GM12891 (cell line): Measurements from ENCODE around the gene CTSD.

Experiments
- PAX5 ChIP-seq: IDR thresholded peaks from 2 replicates; pipeline ENCODE4 v1.6.1; 2011; ENCODE audit warnings: low read length, moderate library complexity, mild to moderate bottlenecking; ENCODE audit not compliant: insufficient read depth, severe bottlenecking
- POLR2A ChIP-seq: IDR thresholded peaks from 2 replicates; pipeline ENCODE4 v1.6.1; 2011; ENCODE audit warnings: low read depth, low read length, control low read depth
- POU2F2 ChIP-seq: IDR thresholded peaks from 2 replicates; pipeline ENCODE4 v1.6.1; 2011; ENCODE audit warnings: low read depth, mild to moderate bottlenecking, control low read depth, low read length, moderate library complexity
- SPI1 ChIP-seq: IDR thresholded peaks from 2 replicates; pipeline ENCODE4 v1.6.1; 2011; ENCODE audit warnings: low read depth, low read length, control low read depth
- TAF1 ChIP-seq: IDR thresholded peaks from 2 replicates; pipeline ENCODE4 v1.6.1; 2011; ENCODE audit warnings: low read depth, low read length, control low read depth

DNA sequence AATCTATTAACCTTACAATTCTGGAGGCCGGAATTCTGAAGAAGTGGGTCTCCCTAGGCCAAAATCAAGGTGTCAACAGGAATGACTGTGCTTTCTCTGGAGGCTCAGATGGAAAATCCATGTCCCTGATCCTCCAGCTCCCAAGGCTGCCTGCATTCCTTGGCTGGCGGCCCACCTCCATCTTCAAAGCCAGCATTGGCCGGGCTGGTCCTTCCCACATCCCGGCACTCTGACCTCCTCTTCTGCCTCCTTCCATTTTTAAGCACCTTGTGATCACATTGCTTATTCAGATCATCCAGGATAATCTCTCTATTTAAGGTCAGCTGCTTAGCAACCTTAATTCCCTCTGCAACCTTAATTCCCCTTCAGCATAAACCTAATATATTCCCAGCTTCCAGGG lies 22.7 kb upstream of the CTSD start:
- TF ChIP-seq PAX5: no peak
- no peak for TF ChIP-seq POLR2A
- no peak for TF ChIP-seq POU2F2
- no peak for TF ChIP-seq TAF1
- TF ChIP-seq SPI1: no peak
